OCI-M1 (cell line): ENCODE measurements around the gene TMEM107.
A peak's percentile ranks its signal among the peaks of the same experiment; 100 is the strongest.

Experiments used
- DNase-seq: peaks from one replicate; lab custom pipeline; 2025; lab: John Stamatoyannopoulos, UW

TMEM107 gene

DNA sequence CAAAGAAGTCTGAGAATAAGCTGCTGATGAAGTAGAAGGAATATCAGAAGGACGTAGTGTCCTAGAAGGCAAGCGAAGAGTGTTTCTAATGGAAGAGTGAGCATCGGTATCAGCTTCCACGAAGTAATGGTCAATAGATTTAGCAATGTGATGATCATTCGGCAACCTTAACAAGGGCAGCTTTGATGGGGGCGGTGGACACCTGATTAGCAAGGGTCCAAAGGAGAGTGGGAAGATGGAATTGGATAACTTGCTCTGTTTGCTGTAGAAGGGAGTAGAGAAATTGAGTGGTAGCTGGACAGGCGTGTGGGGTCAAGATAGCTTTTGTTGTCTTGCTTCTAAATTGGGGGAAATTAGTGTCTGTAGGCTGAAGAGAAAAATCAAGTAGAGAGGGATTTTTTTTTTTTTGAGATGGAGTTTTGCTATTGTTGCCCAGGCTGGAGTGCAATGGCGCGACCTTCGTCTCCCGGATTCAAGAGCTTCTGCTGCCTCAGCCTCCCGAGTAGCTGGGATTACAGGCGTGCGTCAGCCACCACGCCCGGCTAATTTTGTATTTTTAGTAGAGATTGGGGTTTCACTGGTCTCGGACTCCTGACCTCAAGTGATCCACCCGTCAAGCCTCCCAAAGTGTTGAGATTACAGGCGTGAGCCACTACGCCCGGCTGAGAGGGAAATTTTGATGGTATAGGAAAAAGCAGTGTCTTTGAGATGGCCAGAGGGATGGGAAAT lies 38.4 kb downstream of the TMEM107 start:
- DNase-seq, result no peak

DNA sequence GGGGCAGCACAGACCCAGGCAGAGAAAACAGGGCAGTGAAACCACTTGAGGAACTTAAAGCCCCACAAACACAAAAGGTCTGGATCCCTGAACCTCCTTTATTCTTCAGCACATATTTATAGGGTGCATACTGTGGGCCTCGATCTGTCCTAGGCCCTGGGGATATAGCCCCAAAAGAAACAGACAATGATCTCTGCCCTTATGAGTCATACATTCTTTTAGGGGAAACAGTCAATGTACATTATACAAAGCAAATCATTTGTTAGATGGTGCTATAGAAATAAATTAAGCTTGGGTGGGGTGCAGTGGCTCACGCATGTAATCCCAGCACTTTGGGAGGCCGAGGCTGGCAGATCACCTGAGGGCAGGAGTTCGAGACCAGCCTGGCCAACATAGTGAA lies 42.2 kb downstream of the TMEM107 start:
- DNase-seq, result no peak

DNA sequence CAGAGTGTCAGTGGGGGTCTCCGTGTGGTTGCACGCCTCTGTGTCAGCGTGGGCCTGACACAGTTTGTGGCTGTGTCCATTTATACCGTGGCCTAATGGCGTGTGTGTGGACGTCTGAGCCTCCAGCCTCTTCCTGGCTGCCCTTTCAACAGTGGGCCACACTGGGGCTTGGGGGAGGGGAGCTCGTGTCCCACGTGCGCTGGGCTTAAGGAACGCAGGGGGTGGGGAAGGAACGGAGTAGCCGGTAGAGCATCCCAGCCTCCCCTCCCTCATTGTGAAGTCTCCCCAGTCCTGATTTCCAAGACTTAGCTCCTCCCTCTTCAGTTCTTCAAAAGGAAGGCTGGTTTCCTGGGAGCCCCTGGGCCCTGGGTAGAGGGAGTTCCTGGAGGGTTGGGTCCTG lies 42.8 kb downstream of the TMEM107 start:
- DNase-seq, result no peak

DNA sequence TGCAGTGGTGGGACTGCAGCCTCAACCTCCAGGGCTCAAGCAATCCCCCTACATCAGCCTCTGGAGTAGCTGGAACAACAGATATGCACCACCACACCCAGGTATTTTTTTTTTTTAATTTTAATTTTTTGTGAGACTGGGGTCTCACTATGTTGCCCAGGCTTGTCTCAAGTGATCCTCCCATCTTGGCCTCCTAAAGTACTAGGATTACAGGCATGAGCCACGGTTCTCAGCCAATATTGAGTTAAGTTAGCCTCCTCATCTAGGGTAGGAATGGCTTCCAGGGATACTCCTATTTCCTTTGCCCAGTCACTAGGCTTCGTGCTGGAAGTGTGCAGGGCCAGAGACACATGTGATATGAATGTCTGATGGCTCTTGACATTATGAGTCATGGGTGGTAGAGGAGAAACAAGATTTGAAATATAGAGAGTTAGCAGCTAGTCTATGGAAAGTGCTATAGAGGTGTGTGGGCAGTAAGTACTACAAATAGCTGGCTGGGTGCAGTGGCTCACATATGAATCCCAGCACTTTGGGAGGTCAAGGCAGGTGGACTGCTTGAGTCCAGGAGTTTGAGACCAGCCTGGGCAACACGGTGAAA lies 44.2 kb downstream of the TMEM107 start:
- no peak for DNase-seq

DNA sequence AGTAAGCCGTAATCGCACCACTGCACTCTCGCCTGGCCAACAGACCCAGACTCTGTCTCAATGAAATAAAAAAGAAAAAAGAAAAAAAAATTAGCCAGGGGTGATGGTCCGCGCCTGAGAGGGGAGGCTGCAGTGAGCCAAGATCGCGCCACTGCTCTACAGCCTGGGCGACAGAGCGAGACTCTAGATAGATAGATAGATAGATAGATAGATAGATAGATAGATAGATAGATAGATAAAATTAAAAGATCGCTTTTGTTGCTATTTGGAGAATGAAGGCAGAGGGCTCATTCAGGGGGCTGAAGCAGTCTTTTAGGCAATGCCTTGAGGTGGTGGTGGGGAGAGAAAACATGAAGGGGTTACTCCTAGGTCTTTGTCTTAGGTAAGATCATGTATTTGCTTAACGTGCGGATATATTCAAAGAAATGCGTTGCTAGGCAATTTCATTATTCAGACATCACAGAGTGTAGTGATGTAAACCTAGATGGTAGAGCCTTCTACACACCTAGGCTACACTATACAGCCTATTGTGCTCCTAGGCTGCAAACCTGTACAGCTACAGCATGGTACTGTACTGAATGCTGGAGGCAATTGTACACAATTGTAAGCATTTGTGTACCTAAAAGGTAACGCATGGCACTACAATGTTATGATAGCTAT lies 47.9 kb downstream of the TMEM107 start:
- DNase-seq, result no peak

DNA sequence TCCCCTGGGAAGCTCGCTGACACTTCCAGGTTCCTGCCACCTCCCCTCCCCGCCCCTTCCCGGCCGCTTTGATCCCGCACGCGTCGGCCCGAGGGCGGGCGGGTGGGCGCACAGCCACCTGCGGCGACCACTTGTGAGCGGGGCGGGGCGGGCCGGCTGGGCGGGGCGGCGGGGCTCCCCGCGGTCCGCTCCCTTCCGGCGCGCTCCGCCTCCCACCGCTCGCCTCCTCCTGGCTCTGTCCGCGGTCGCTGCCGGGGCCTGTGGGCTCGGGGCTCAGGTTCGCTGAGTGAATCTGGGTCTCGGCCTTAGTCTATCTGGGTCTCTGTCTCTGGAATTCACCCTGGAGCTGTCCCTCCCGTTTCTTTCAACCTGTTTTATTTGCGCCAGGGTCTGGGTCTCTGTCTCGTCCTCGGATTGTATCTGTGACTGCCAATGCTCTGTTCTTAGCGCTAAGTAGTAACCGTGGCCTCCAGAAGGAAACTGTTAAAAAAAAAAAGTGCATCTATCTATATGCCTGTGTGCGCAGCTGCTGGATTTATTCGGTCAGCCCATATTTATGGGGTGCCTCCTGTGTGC lies 49.6 kb downstream of the TMEM107 start:
- DNase-seq, result peak; percentile 74

DNA sequence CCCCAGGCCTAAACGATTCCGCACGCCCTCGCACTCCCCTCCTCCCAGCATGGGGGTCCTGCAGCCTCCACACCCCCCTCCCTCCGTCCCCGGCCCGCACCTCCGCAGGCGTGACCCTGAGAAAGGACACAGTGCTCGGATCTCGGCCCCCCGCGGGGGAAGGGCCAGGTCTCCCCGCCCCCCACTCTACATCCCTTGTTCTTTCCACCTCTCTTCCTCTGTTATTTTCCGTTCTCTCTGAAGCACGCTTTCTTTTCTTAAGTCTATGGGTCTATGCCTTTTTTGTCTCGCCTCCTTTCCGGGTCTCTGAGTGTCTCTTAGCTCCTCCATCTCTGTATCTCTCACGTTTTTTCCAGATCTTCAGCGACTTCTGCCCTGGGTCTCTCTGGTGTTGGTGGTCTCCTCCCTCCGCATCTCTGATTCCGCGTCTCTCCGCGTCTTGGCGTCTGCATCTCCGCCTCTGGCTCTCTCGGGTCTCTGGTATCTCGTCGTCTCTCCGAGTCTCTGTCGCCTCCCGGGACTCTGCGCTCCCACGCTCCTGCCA lies 50.2 kb downstream of the TMEM107 start:
- DNase-seq, result peak; percentile 73

DNA sequence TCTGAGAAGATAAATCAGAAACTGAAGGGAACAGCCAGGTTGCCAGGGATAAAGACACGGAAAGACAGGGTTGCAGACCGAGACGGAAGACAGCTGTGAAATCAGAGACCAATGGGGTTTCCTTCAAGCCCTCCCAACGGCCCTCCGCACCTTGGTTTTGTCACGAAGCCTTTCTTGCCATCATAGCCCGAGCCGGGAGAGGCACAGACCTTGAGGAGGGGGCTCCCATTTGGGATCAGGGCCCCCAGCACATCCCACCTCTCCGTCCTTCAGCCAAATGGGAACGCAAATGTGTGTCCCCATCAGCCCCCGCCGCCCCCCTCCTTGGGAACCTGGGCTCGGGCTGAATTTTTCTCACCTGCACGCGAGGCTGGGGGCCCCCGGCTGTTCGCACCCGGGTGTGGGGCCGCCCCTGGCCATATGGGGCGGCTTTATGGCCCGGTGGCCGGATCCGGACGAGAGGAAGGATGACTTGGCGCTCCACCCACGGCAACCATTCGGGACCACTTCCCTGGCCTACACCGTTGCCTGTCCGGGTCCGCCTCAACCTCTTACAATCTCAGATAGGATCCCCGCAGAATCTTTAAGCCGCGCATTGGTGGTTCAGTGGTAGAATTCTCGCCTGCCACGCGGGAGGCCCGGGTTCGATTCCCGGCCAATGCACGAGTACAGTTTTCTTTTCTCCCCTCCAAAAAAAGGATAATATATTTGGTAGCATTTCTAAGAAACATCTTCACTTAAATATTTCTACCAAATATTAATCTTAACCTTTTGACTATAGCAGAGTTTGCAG lies 50.8 kb downstream of the TMEM107 start:
- DNase-seq, result peak; percentile 95

DNA sequence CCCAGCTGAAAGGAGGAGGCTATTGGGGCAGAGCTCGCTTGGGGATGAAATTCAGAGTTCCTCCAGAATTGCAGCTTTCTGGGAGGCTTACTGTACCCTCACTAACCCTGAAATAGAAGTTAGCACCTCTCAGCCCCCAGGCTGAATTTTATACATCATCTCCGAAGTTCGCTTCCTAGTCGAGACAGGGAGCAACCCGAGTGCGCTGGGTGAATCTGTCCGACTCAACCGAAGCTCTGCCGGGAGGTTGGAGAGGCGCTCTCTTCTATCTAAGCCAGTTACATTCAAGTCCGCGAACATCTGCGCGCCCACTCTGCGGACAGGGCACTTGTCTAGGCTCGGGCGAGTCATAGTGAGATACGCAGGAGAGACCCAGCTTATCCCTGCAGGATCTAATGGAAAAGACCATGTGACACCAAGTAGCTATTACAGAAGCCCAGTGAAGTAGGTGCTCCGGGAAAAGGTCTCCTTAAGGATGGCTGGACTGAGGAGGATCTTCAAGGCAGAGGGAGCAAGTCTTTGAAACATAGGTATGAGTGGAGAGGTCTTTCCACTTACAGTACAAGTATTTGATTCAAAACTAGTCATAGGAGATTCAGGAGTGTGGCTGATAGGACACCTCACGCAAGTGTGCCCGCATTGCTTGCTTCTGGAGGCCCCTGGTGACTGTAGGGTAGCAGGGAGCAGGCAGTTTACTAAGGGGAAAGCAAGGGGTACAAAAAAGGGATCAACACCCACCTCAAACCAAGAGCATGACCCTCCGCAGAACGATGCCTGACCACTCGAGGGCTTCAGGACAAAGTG lies 51.6 kb downstream of the TMEM107 start:
- DNase-seq, result peak; percentile 77

DNA sequence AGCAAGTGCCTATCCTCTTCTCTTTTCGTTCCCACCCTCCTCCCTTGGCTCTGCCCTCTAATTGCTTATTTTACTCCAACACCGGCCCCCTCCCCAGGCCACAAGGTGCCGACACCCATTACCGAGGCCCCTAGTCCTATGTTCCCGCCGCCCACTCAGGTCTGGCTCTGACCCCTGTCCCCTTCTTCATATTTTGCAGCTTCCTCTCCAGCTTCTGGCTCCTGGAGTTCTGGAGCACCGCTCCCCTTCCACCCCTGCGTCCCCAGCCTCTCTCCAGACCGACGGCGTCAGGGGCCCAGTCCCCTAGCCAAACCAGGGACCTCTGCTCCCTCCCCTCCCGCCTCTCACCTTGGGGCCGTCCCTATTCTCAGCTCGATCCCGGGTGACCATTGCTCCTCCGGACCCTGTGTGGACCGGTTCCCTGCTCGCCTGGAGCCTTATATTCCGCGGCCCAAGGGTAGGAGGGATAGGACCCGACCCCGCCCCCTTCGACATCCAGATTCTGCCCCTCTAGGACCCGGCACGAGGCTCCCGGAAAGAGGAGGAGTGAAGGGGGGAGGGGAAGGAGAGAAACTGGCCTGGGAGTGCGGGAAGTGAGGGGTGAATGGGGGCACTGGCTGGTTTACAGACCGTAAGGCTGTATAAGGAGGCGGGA lies 52.4 kb downstream of the TMEM107 start, which contains the start of gene HES7:
HES7 (minus strand) TSS at position 412 of the 655 bp plus-strand sequence; CDS start at position 390, 22 bp downstream.
- peak; percentile 77 for DNase-seq

DNA sequence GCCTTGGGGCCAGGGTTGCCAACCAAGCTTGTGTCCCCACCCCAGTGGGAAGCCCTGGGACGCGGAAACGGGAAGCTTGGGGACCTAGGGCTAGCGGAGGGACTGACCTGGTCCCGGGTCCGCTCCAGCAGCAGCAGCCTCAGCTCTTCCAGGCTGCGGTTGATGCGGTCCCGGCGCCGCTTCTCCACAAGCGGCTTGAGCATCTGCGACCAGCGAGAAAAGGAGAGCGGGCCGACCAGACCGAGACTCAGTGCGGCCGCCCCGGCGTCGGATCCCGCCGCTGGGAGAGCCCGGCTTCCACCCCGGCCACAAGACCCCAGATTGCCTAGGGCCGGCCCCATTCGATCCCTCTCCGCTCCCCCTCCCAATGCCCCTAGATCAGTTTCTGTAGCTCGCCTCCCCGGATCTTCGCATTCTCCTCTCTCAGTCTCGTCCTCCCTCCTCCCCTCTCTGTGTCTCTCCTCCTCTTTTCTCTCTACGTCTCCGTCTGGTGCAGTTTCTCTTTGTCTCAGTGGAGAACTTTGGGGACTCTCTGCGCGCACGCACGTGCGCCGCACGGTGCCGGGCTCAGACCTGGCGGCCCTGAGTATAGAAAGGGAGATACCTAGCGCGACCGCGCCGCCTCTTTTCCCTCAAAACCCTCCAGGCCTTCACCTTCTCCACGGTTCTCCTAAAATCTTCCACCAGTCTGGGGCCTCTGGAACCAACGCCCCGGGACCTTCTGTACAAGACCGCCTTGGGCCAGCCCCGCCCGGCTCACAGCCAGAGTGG lies 53.1 kb downstream of the TMEM107 start:
- DNase-seq, result peak; percentile 72
